ENCODE results near the gene LZTR1.

DNA sequence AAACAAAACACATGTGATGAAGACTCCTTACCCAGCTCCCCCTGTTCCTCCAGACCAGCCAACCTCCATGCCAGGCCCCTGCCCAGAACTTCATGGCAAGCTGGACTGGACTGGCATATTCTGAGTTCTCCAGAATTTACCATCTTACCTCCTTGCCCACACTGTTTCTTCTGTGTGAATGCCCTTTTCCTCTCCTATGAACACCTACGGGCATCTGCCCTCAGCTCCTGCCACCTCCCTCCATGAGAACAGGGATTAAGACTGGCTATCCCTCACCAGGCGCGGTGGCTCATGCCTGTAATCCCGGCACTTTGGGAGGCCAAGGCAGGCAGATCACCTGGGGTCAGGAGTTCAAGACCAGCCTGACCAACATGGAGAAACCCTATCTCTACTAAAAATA, 21.5 kb upstream of the LZTR1 start:
- TF ChIP-seq, protein P1, sequence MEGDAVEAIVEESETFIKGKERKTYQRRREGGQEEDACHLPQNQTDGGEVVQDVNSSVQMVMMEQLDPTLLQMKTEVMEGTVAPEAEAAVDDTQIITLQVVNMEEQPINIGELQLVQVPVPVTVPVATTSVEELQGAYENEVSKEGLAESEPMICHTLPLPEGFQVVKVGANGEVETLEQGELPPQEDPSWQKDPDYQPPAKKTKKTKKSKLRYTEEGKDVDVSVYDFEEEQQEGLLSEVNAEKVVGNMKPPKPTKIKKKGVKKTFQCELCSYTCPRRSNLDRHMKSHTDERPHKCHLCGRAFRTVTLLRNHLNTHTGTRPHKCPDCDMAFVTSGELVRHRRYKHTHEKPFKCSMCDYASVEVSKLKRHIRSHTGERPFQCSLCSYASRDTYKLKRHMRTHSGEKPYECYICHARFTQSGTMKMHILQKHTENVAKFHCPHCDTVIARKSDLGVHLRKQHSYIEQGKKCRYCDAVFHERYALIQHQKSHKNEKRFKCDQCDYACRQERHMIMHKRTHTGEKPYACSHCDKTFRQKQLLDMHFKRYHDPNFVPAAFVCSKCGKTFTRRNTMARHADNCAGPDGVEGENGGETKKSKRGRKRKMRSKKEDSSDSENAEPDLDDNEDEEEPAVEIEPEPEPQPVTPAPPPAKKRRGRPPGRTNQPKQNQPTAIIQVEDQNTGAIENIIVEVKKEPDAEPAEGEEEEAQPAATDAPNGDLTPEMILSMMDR (IDR thresholded peaks at IDR 0.05): no peak
- no peak for TF ChIP-seq POLR2A (IDR thresholded peaks at IDR 0.05)

All from heart left ventricle (tissue), 13 donors.